CD4-positive, alpha-beta T cell treated with Interleukin-4 for 4 hours (primary cell): ENCODE results near the gene KPNA6.
"Not testable (repeated sequence)": the region's sequence is repeated elsewhere in the genome, so short reads cannot be mapped to it uniquely, and the experiment has no call there.

Source experiments
- DNase-seq: peaks from one replicate; pipeline ENCODE4 v3.0.0-alpha.2; 2020

Gene KPNA6

GRCh38 chr1:32107742-32108661 lies at the start of gene KPNA6:
TSS of gene KPNA6 (plus strand) at chr1:32108056. CDS start at chr1:32108131, 75 bp downstream.
- peak; percentile 96 for DNase-seq

- no peak for DNase-seq
These were observed 46.9 kb upstream of the KPNA6 start for GRCh38 chr1:32060914-32061313.

GRCh38 chr1:32062867-32063230 lies 45.0 kb upstream of the KPNA6 start:
- no peak for DNase-seq

- DNase-seq: peak; percentile 41
These were observed 44.6 kb upstream of the KPNA6 start for GRCh38 chr1:32063261-32063681.

GRCh38 chr1:32065613-32066488 lies 42.0 kb upstream of the KPNA6 start:
- not testable (repeated sequence) for DNase-seq

- peak; percentile 48 for DNase-seq
These were observed 41.4 kb upstream of the KPNA6 start for GRCh38 chr1:32066489-32066873.

GRCh38 chr1:32068957-32069588 lies 38.8 kb upstream of the KPNA6 start:
- no peak for DNase-seq

GRCh38 chr1:32071758-32072621 lies 35.9 kb upstream of the KPNA6 start:
- peak; percentile 43 for DNase-seq

GRCh38 chr1:32072622-32073298 lies 35.1 kb upstream of the KPNA6 start, which contains the start of gene TMEM39B:
TSS of gene TMEM39B (plus strand) at chr1:32072939. CDS start at chr1:32073048, 109 bp downstream.
- peak; percentile 94 for DNase-seq

- no peak for DNase-seq
These were observed 34.3 kb upstream of the KPNA6 start for GRCh38 chr1:32073299-32074229.

GRCh38 chr1:32074841-32075240 lies 33.0 kb upstream of the KPNA6 start:
- no peak for DNase-seq

GRCh38 chr1:32077451-32077850 lies 30.4 kb upstream of the KPNA6 start:
- no peak for DNase-seq

GRCh38 chr1:32082022-32082421 lies 25.8 kb upstream of the KPNA6 start:
- no peak for DNase-seq

GRCh38 chr1:32086381-32086780 lies 21.5 kb upstream of the KPNA6 start:
- DNase-seq: not testable (repeated sequence)

- no peak for DNase-seq
These were observed 16.7 kb upstream of the KPNA6 start for GRCh38 chr1:32091176-32091575.

- DNase-seq: no peak
These were observed 16.3 kb upstream of the KPNA6 start for GRCh38 chr1:32091591-32091990.

- no peak for DNase-seq
These were observed 12.9 kb upstream of the KPNA6 start for GRCh38 chr1:32094746-32095521.

GRCh38 chr1:32099426-32099825 lies 8.4 kb upstream of the KPNA6 start:
- DNase-seq: no peak

- DNase-seq: no peak
These were observed 7.5 kb upstream of the KPNA6 start for GRCh38 chr1:32100359-32100758.
